HG02610 (cell line): ENCODE results near the gene TMEM255B.

Experiments used
- ATAC-seq: cut with Tn5 transposase; IDR thresholded peaks from one replicate; pipeline ENCODE4 v1.9.1; 2021; ENCODE audit warnings: mild to moderate bottlenecking, moderate library complexity; ENCODE audit not compliant: unreplicated experiment

The TMEM255B gene

DNA sequence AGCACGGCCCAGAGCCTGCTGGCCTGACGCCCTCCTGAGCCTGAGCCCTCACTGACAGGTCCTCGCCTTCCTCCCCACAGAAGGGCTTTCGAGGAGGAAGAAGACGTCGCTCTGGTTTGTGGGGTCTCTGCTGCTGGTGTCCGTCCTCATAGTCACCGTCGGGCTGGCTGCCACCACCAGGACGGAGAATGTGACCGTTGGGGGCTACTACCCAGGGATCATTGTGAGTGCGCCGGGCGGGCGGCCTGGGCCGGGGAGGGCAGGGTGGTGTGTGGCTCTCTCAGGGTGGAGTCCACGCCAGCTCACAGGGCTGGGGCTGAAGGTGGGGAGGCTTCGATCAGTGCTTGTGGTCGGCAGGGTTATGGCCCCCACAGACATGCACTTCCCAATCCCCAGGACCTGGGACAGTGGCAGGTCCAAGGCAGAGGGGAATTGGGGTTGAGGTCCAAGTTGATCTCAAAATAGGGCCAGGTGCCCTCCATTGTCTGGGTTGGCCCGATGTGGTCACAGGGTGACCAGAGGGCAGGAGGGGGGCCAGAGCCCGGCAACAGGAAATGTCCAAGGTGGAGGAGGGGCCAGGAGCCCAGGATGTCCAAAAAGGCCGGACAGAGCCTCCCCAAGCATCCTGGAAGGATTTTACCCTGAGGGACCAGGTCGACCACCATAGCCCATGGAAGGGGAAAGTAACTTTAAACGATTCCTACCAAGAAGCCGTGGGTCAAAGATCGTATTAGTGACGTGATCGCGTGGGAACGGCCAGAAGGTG lies 7.2 kb downstream of the TMEM255B start:
- no peak for ATAC-seq

- ATAC-seq = no peak
Measured at GRCh38 chr13:113767366-113767765, 8.3 kb downstream of the TMEM255B start.

- no peak for ATAC-seq
Measured at GRCh38 chr13:113768018-113768905, 9.2 kb downstream of the TMEM255B start.

DNA sequence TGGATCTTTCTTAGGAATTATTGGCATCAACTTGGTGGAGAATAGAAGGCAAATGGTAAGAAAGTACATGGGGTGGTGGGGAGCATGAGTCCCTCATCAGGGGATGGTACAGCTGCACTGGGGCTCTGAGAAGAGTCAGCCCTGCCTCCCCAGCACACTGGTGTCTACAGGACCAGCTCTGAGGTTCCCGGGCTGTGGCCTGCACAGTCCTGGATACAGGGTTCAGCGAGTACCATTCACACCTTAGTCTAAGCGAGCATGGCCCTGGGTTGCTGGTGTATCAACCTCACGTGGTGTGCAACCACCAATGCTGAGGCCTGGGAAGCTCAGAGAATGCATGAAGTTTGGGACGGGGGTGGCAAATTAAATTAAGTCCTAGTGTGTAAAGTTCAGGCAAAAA lies 10.1 kb downstream of the TMEM255B start:
- no peak for ATAC-seq

- ATAC-seq = no peak
Measured at GRCh38 chr13:113769881-113770280, 10.9 kb downstream of the TMEM255B start.

DNA sequence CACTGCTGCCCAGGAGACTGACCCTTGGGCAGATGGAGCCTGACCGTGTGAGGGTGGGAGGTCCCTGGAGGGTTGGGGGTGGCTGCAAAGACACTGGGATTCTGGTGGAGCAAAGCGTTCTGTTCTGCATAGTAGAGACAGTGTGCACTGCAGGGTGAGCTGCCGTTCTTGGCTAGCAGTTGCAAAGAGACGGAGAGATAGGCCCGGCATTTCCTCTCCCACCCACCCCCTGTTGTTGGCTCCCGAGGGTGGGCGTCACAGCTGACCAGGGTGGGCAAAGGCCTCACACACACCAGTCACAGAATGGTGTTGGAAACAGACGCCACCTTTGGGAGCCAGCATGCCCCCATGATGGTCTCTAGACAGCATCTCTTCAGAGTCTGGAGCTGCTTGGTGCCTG lies 11.4 kb downstream of the TMEM255B start:
- no peak for ATAC-seq

GRCh38 chr13:113770937-113771336 lies 11.9 kb downstream of the TMEM255B start:
- ATAC-seq = no peak

DNA sequence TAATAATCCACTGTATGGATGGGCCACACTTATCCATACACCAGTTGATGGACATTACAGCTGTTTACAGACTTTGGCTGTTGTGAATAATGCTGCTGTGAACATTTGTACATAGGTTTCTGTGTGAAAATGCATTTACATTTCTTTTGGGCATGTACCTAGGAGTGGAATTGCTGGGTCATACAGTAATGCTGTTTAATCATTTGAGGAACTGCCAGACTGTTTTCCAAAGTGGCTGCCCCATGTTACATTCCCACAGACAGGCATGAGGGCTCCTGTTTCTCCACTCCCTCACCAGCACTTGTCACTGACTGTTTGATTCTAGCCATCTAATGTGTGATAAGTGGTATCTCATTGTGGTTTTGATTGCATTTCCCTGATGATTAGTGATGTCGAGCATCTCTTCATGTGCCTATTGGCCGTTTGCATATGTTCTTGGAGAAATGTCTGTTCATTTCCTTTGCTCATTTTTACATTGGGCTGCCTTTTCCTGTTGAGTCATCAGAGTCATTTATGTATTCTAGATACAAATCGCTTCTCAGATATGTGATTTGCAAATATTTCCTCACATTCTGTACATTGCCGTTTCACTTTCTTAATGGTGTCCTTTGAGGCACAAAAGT lies 12.8 kb downstream of the TMEM255B start:
- no peak for ATAC-seq

GRCh38 chr13:113774177-113775107 lies 15.4 kb downstream of the TMEM255B start:
- no peak for ATAC-seq

- no peak for ATAC-seq
Measured at GRCh38 chr13:113775451-113776145, 16.6 kb downstream of the TMEM255B start.

- ATAC-seq = no peak
Measured at GRCh38 chr13:113776231-113777125, 17.5 kb downstream of the TMEM255B start.

DNA sequence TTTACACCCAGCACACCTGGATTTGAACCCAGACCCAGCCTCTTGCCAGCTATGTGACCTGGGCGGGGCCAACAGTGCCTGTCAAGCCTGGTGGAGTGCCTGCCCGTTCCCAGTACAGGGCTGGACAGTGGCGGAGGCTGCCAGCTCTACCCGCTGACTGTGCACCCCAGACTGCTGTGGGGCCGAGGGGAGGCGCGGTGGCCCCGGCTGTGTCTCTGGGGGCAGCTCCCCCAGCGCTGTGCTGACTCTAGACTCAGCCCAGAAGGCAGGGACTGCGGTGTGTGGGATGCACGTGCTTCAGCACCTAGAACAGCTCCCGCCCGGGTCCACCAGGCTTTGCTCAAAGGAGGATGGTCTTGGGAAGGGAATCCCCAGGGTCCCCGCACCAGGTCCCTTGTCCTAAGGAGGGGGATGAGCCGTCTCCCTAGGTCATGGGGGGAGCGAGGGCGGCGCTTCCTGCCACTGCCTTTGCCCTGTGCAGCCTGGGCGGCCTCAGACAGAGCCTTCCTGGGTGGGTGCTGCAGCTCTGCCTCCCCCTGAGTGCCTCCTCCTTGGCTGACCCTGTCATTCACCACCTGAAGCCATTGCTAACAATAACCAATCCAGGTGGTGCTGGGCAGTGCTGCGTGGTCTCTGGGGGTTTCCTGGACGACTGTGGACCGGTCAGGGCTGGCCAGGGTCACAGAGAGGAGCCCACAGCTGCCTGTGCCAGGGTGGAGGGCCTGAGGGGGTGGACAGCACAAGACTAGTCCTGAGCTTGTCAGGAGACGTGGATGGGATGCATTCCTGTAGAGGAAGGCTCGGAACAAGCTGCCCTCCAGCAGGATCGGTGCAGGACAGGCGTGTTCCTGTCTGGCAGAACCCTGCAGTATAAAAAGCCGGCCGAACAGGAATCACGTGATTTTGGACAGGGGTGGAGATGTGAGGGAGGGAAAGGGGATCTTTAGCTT lies 18.6 kb downstream of the TMEM255B start:
- no peak for ATAC-seq

DNA sequence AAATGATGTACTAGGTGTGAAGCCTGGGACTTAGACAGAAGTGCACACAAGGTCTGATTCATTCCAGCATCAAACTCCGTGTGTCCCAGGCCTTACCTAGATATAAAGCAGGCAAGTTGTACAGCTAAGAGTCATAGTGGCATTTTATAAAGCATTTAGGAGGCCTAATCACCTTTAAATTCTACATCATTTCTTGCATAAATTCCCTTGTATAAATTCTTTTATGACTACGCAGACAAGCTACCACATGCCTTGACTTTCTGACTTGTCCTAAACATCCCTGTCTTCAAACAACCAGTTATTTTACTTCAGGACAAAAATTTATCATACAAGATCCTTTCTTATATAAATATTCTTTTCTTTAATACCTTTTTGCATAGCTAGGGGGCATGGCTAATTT lies 22.5 kb downstream of the TMEM255B start:
- ATAC-seq = no peak

GRCh38 chr13:113782472-113782871 lies 23.4 kb downstream of the TMEM255B start:
- ATAC-seq = no peak

DNA sequence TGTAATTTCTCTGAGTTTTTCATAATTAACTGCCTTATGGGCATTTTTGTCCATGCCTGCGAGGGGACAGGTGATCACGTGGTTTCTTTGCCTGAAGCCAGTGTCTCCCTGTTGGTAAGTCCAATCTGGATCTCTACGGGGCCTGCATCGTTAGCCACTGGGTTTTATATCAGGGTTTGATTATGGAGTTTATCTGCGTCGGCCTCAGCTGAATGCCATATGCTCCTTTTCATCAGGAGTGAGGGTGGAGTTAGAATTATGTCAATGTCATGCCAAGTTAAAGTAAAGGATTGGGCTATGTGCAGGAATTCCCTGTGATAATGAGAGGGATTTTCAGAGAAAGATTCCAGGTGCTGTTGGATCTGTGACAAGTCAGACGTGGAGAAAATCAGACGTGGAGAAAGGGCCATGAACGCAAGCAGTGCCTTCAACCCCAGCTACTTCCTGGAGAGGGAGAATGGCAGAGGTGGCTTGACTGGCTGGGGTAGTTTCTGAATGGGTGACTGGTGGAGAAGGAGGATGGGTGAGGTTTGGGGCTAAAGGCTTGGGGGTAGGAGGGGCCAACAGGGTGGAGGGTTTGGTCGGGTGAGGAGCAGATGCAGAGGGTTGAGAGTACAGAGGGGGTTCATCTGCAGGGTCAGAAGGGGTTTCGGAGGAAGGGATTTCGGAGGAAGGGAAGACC lies 24.3 kb downstream of the TMEM255B start:
- no peak for ATAC-seq

- no peak for ATAC-seq
Measured at GRCh38 chr13:113783966-113784644, 25.1 kb downstream of the TMEM255B start.

DNA sequence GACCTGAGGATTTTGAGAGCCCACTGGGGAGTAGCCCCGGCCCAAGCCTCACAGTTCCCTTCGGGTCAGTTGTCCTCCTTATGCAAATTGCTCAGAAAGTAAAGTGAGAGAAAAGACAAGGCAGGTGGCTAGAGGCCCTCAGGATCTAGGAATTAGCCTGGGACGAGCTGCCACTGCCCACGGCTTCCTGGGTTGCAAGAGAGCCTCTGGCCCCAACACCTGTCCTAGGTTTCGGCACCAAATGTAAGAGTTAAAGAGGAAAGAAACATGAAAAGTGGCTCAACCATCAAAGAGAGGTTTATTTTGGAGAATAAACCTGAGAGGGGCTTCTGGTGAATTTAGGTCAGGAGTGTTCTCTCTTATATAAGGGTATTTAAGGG lies 25.6 kb downstream of the TMEM255B start:
- ATAC-seq = no peak
